GM18868 (cell line): ENCODE measurements around the gene C7orf25.
"Not testable (repeated sequence)": the region's sequence is repeated elsewhere in the genome, so short reads cannot be mapped to it uniquely, and the experiment has no call there.

Experiments used
- ATAC-seq: cut with Tn5 transposase; IDR thresholded peaks from one replicate; pipeline ENCODE4 v1.9.1; 2021; ENCODE audit warnings: mild to moderate bottlenecking, moderate library complexity; ENCODE audit not compliant: unreplicated experiment

C7orf25 gene

DNA sequence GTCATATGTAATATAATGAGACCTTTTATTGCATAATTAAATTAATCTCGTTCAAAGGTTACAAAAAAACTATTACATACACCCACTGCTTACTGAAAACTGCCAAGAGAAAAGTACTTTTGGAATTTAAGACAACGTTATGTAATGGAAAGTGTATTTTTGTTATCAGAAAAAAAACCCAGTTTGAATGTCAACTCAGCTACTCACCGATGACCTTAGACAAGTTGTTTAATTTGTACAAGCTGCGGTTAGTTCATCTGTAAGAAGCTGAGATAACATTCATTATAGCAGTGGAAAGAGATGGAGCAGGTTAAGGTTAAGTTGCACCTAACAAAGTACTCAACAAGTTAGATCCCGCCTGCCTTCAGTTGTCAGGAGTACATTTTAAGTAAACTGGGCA lies 19.0 kb upstream of the C7orf25 start:
- no peak for ATAC-seq

DNA sequence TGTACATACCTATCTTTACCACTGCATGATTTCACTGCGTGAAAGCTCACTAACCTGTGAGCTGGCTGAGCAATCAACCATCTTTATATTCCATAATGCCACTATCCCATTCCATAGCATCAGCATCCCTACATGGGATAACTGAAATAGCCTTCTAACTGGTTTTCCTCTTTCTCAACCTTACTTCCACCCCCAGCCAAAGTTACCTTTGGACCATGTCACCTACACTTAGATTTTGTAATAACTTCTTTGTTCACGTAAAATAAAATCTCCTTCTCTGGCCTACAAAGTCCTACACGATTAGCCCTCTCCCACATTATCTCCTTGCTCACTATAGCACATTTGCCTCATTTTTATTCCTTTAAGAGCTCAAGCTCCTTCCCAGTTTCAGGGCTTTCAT lies 17.6 kb upstream of the C7orf25 start:
- ATAC-seq: no peak

DNA sequence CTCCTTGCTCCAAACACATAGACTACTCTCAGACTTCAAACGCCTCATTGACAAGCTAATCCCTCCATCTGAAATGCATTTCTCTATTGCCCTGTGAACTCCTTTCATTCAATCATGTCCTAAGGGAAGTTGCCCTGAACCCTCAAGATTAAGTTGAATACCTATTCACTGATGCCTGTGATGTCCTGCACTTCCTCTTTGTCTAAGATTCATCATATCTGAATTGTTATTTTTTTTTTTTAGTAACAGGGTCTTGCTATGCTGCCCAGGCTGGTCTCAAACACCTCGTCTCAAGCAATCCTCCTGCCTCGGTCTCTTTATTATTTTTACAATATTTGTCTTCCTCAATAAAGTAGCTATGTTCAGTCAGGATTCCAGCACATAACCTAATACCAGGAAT lies 16.9 kb upstream of the C7orf25 start:
- no peak for ATAC-seq

DNA sequence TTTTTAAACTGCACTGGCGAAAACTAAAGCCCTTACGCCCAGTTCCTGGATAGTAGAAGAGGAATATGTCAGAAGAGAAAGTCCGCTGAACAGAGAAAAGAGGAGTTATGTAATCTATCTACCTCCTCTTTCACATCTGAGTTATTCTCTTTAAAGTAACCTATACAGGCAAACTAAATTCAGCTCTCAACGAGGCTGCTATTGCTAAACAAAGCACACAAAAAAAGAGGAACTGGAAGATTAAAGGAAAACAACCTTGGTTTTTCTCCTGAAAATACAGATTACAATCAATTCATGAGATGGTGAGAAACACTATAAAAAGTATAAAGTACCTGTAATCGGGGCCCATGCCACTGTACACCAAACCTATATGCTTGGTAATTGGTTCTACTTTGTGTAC lies 14.3 kb upstream of the C7orf25 start:
- ATAC-seq: no peak

DNA sequence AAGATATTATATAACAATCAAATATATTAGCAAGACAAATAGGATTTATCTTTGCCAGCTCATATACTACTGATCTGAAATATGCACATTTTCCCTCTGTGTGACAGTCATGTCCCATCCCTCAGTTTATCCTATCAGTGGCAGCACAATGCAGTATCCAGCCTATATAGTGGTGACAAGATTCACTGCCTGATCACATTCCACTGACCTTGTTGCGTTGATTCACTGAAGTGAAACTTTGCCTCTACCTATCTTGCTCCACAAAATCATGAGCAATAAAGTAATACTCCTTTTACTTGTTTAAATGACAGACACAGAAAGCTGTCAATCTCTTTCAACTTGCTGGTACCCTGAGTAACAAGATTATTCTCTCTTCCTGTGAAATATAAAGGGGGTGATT lies 13.8 kb upstream of the C7orf25 start:
- ATAC-seq: no peak

DNA sequence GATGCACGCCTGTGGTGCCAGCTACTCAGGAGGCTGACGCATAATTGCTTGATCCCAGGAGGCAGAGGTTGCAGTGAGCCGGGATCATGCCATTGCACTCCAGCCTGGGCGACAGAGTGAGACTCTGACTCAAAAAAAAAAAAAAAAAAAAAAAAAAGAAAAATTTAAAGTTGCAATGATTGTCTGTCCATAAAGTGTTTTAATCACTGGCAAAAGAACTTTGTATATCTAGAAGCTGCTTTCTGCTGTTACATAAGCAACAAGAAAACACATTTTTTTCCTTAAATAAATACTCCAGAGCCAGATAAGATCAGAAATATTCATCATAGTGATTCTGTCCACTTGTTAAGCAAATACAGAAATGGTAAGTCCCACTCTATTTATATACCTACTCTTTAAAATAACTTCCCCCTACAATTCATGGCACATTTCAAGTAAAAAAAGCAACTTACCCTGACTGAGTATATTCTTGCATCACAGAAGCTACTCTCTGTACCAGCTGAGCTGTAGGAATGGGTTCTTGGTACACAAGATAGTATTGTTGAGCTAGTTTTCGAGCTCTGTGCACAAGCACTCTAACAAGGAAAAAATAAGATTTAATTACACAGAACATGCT lies 12.5 kb upstream of the C7orf25 start:
- ATAC-seq: peak; percentile 84

DNA sequence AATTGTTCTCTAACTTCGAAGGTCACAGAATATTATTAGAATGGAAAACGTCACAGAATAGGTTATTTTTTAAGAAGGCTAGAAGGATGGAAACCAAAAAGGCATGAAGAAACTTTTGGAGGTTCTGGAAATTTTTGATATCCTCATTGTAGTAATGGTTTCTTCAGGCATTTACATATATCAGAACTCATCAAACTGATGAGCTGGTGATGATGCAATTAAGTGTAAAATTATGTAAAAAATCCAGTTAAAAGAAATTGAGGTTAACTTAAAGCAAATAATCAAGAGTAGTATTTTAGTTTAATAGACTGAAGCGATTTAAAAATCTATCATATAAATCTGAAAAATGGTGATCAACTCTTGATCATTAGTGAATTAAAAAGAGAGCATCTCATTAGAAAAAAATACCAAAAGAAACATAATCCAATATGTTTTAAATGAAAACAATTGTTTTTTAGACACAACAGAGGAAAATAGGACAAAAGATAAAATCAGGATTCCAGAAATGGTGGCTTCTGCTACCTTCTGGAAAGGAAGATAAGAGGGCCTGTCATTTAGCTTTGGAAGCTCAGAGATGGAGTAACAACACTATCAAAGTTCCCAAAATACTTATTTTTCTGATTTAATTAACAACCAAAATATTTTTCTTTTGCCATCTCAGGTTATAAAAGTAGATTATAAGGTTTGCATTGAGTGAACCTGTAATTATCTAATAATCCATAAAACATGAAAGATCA lies 10.3 kb upstream of the C7orf25 start:
- ATAC-seq: no peak

DNA sequence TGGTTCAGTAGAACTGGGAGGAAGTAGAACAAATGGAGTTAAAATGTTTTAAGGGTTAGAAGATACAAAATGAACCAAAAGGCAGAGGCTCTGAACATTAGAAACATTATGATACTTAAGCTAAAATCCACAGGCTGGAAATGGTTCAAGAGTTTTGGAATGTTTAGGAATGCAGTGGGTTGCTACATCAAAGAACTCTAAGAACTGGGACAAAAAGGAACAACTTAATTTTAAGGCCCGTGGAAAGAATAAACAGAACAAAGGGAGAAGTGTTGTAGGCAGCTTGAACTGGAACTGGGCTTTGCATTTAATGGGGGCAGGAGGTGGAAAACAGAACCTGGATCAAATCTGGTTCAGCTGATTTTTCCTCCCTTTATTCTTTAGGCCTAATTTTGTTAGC lies 3.5 kb upstream of the C7orf25 start:
- no peak for ATAC-seq

DNA sequence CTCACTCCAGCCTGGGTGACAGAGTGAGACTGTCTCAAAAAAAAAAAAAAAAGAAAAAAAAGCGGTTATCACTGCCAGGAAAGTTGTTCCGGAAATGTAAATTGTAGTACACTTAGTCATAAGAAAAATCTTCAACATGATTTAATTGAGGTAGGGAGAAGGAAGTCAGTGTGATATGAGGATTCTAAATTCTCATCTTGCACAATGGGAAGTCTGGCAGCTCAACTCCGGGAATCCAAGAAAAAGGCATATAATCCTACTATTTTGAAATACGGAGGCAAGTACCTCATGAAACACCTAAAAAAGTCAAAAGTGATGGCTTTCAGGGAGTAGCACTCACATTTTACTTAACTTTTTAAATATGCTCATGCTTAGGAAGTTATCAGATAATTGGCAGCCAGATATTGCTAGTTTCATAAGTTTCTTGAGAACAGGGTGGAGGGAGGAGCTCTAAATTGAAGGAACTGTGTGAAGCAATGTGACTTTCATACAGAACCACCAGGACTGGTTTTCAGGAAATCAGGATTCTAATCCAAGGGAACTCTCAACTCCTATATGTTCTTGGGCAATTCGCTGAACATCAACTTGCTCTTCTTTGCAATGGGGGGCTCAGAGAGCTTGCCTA lies 2.7 kb upstream of the C7orf25 start:
- no peak for ATAC-seq

DNA sequence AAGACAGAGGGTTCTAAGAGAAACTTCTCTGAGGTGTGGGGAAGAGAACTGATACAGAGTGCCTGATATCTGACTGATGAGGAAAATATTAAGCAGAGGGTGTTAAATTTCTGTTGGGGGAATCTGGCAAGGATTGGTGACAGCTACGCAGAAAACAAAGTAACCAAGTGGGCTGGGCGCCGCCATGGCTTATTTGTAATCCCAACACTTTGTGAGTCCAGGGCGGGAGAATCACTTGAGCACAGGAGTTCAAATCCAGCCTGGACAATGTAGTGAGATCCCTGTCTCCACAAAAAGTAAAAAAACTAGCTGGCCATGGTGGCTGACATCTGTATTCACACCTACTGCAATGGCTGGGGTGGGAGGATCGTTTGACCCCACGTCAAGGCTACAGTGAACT lies 2.1 kb upstream of the C7orf25 start:
- no peak for ATAC-seq

DNA sequence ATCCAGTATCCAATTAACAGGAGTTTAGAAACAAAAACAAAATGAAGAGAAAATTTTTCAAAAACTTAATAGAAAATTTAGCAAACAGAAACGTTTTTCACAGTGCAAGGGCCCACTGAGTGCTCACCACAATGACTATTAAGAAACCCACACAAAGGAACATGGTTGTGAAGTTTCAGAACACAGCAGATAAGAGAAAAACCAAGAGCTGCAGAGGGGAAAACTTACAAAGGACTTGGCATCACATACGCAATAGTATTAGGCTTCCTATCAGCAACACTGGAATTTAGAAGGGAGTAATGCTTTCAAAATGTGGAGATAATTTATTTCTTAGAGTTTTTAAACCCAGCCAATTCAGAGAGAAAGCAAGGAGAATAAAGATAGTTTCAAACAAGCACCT lies 1.7 kb upstream of the C7orf25 start:
- no peak for ATAC-seq

DNA sequence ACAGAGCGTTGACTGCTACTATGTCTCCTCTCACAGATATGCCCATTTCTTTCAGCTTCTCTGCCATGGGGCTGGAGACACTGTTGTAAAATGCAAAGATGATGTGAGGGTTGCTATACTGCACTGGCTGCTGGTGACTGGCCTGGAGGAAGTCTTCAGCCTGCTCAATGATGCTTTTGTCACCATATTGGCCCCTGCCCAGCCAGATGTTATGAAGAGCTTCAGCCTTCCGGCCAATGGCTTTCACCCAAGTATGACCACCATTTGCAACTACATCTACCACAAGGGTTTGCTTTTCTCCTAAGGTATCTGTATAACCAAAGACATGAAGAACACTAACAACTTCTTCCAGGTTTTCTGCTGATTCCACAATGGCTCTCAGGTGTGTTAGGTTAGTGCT lies 1.6 kb downstream of the C7orf25 start:
- ATAC-seq: no peak

DNA sequence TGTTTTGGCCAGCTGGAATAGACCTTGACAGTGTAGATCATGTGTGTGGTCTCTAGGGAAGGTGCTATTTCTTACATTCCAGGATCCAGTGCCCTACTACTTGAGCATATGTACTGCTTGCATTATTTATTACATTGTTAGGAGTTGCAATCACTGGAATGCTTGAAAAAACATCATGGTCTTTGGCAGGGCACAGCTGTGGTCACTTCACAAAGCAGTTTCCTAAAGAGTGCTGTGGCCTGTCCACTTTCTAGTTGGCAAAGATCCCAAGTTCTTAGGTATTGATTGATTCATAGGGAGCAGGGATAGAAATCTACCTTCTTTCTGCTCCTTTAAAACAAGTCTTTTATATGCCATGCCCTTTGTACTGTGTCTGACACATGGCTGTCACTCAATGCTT lies 4.6 kb downstream of the C7orf25 start:
- no peak for ATAC-seq

DNA sequence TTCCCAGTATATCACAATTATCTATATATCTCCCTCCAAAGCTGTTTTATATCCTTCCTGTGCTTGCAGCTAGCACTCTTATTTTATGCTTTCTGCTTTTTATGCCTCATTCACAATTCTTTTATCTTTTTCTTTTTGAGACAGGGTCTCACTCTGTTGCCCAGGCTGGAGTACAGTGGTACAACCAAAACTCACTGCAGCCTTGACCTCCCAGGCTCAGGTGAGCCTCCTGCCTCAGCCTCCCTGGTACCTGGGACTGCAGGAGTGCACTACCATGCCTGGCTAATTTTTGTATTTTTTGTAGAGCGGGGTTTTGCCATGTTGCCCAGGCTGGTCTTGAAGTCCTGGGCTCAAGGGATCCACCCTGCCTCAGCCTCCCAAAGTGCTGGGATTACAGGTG lies 5.7 kb downstream of the C7orf25 start:
- ATAC-seq: no peak

DNA sequence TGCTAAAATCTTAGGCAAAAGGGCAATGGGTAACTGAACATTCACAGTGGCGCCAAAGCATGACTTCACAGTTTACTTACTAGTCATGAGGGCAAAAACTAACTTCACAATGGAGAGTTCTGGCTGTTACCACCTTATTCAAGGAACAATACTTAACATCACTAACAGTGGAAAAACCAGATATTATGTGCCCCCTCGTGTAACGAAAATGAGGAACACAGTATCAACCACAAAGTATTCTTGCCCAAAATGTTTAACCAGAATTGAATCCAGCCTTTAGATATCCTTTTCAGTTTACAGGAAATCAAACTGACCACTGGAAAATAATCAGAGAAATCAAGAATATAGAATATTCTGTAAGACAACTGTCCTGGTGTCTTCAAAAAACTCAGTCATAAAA lies 9.5 kb downstream of the C7orf25 start:
- no peak for ATAC-seq

DNA sequence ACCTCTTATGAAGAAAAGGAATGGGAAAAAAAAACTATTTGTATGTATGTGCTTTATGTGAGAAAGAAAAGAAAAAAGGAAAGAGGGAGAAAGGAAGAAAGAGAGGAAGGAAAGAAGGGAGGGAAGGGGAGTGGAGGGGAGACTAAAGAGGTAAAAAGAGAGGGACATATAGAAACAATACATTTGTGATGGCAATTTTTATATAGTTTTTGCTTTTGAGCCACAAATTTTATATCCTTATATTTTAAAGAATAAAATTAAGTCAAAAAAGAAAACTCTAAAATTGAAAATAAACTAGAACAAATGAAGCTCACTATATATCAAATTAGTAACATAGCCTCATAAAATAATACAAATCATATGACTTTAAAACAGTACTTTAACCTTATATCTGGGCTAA lies 11.0 kb downstream of the C7orf25 start:
- no peak for ATAC-seq

DNA sequence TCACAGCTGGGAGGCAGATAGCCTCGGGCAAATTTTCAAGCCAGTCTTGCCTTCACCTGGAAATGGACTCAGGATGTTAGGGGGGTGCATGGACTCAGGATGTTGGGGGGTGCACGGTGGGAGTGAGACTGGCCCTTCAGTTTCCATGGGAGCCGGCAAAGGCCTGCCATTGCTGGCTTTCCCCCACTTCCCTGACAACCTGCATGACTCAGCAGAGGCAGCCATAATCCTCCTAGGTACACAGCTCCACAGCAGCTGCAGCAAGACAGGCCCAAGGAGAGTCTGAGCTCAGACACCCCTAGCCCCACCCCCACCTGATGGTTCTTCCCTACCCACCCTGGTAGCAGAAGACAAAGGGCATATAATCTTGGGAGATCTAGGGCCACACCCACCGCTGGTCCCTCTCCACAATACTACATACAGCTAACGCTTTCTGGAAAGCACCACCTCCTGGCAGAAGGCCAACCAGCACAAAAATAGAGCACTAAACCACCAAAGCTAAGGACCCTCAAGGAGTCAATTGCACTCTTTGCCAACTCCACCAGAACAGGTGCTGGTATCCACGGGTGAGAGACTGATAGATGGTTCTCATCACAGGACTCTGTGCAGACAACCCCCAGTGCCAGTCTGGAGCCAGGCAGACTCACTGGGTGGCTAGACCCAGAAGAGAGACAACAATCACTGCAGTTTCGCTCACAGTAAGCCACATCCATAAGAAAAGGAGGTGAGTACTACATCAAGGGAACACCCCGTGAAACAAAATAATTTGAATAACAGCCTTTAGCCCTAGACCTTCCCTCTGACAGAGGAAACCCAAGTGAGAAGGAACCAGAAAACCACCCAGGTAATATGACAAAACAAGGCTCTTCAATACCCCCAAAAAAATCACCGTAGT lies 18.3 kb downstream of the C7orf25 start:
- no peak for ATAC-seq

DNA sequence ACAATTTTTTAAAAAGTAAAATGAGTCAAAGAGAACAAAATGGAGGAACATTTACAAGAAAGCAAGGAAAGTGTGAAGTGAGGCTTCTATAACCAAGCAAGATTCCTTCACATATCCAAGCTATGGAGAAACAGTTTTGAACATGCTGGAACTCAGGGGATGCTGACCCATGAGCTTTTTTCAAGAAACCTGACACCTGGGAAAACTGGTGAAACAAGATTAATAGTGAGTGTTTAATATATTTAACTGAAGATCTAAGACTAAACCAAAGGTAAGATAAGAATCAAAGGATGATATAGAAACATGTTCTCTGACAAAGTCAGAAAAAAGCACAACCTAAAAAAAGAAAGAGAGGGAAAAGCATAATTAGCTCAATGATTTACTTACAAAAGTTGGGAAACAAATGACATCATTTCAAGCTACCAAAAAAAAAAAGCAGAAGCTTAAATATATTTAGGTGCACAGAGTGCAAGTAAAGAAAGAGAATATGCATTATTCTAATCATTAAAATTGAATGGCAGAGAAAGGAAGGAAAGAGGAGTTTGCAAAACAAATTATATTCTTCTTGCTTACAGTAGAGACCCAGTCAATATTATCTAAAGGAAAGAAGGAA lies 24.9 kb downstream of the C7orf25 start:
- no peak for ATAC-seq

DNA sequence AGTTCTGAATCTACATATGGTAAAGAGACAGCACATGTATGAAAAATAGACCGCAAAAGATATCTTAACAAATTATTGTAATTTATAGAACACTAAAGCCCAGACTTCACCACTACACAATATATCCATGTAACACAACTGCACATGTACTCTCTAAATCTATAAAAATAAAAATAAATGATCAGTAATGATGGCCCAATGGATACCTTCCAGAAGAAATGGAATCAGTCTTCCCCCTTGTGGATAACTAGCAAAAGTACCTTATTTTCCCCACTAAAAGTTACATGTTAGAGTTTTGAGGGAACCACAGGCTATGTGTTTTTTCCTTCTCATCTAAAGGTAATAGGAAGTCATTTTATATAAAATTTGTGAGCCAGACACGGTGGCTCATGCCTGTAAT lies 25.7 kb downstream of the C7orf25 start:
- ATAC-seq: no peak

DNA sequence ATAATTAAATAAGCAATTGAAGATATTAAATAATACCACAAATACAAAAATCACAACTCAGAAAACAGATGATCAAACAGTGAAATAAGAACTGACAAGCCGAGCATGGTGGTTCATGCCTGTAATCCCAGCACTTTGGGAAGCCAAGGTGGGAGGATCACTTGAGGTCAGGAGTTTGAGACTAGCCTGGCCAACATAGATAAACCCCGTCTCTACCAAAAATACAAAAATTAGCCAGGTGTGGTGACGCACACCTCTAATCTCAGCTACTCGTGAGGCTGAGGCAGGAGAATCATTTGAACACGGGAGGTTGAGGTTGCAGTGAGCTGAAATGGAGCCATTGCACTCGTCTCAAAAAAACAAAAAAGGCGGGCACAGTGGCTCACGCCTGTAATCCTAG lies 26.7 kb downstream of the C7orf25 start:
- ATAC-seq: not testable (repeated sequence)

DNA sequence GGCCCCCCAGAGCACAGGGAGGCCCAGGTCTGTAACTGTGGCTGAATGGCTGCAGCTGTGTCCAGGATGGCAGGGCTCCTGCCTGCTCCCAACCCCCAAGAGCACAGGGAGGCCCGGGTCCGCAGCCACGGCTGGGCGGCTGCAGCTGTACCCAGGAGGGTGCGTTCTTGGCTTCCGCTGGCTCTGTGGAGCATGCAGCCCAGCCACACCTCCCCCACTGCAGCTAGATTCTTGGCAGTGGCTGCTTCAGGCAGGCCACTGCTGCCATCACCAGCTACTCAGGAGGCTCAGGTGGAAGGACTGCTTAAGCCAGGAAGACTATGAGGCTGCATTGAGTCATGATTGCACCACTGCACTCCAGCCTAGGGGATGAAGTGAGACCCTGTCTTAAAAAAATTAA lies 27.9 kb downstream of the C7orf25 start:
- peak; percentile 54 for ATAC-seq
